ENCODE results near the gene BPTF. TPM values are rescaled to one million over a fixed set of nuclear protein-coding genes. Genes with fewer than 3 reads are reported as not detected.
"Not testable (repeated sequence)": the region's sequence is repeated elsewhere in the genome, so short reads cannot be mapped to it uniquely, and the experiment has no call there.

The BPTF gene
- total and polyA plus RNA-seq, 2 donors, result 22.5 to 187 TPM

GRCh38 chr17:67980883-67981282 is 155.6 kb downstream of the BPTF start:
- not testable (repeated sequence) for H3K27ac ChIP-seq (ENCODE audit: low read depth); DNase-seq (ENCODE audit: extremely low spot score); H3K4me1 ChIP-seq (ENCODE audit: insufficient read depth); H3K36me3 ChIP-seq (ENCODE audit: insufficient read depth); H3K4me3 ChIP-seq (ENCODE audit: low read depth, low read length)
- WGBS, result 65% methylated on average over 3 of the region's 3 CpGs

DNA sequence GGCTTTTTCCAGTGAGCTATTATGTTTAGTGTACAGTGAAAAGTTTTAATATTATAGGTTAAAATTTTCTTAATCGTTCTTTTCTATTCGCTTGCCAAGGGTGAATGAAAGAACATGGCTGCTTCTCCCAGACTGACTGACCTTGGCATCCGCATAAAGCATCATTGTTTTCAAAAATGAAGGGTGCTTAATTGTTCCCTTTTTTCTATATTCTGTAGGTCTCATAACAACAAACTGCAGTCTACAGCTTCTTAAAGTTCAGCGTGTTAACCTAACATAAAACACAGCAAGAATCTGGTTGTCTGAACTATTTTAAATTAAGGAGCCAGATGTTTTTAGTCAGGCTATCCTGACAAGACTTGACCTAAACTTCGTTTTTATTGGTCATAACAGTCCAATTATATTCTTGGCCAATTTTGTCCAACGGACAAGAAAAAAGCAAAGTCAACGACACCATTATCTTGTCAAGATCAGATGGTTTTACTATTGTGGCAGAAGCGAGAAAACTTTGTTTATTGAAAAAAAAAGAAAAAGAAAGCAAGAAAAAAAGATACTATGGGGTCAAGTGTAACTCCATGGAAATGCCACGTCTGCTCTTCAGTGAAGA is 156.8 kb downstream of the BPTF start:
- peak; percentile 57 for DNase-seq (ENCODE audit: extremely low spot score)
- no peaks in the 10 kb centered on the region for H3K4me1 ChIP-seq (ENCODE audit: insufficient read depth)
- H3K27ac ChIP-seq (ENCODE audit: low read depth), result no peak overlapping the region
- no peak overlapping the region for H3K4me3 ChIP-seq (ENCODE audit: low read depth, low read length)
- H3K36me3 ChIP-seq (ENCODE audit: insufficient read depth), result peaks cover 2% of the 10 kb centered on the region
- WGBS, result 42% methylated on average over 9 of the region's 9 CpGs

- Histone ChIP-seq H3K4me3 (ENCODE audit: low read depth, low read length) (no peak overlapping the region), H3K36me3 (ENCODE audit: insufficient read depth) (peaks cover 2% of the 10 kb centered on the region), H3K27ac (ENCODE audit: low read depth) (no peak overlapping the region), H3K4me1 (ENCODE audit: insufficient read depth) (no peaks in the 10 kb centered on the region)
- no peak for DNase-seq (ENCODE audit: extremely low spot score)
- 67% methylated on average over 8 of the region's 8 CpGs for WGBS
Measured at GRCh38 chr17:67982686-67983382, 157.5 kb downstream of the BPTF start.

DNA sequence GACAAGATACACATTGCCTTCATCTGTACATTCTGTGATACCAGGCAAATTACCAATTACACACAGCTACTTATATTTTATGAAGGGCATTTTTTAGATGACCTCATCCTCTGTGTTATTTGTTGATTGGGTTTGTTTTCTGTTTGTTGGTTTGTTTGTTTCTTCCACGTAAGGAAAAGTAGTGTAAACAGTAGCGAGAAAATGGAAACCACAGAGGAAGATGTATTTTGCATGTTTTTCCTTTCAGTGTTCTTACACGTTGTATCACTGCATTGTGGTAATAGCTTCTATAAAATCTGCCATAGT is 158.0 kb downstream of the BPTF start:
- DNase-seq (ENCODE audit: extremely low spot score), result no peak
- Histone ChIP-seq H3K4me1 (ENCODE audit: insufficient read depth) (no peaks in the 10 kb centered on the region), H3K36me3 (ENCODE audit: insufficient read depth) (peaks cover 2% of the 10 kb centered on the region), H3K27ac (ENCODE audit: low read depth) (no peak overlapping the region), H3K4me3 (ENCODE audit: low read depth, low read length) (no peak overlapping the region)
- WGBS, result 79% methylated on average over 3 of the region's 3 CpGs

DNA sequence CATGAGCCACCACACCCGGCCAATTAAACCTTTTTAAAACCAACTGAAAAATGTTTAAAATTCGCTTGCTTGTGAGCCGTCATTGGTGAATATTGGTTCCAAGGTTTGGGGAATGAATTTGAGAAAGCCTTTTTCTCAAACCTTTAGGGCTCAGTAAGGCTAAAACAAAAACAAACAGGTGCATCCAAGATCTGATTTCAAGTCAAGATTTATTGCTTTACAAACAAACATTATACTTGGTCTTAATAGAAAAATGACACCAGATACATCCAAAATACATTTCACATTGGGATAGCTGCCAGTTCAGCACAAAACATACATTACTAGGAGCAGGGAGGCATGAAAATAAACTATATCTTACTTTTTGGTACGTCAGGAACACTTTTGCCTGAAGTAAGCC is 165.6 kb downstream of the BPTF start:
- peaks cover 1% of the 10 kb centered on the region for H3K4me1 ChIP-seq (ENCODE audit: insufficient read depth)
- DNase-seq (ENCODE audit: extremely low spot score), result no peak
- WGBS, result 90% methylated on average over 4 of the region's 4 CpGs
- no peak overlapping the region for H3K27ac ChIP-seq (ENCODE audit: low read depth)
- H3K4me3 ChIP-seq (ENCODE audit: low read depth, low read length), result no peak overlapping the region
- H3K36me3 ChIP-seq (ENCODE audit: insufficient read depth), result no peaks in the 10 kb centered on the region

DNA sequence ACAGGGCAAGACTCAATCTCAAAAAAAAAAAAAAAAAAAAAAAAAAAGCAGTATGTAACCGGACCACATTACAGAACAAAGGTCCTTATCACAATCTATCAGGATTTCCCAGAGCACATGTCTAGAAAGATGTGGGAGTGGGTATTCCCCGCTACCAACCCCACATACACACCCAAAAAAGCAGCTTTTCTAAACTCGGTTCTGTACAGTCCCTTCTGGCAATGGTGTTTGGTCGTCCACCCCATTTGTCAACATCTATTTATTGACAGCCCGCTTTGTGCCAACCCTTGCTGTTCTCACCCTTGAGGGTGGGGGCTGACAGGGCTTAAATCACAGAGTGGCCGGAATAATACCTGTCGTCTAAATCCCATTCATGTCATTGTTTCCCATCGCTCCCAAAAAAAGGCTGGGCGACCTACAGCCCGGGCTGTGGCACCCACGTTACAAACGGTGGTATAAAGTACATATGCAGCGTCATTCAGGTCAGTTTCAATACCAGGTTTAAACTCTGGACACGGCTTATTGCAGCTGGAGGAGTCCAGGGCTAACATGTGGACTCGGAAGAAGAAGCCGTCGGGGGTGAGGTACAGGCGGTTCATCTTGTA is 167.3 kb downstream of the BPTF start:
- no peak for DNase-seq (ENCODE audit: extremely low spot score)
- H3K4me1 ChIP-seq (ENCODE audit: insufficient read depth), result peaks cover 1% of the 10 kb centered on the region
- H3K36me3 ChIP-seq (ENCODE audit: insufficient read depth), result no peaks in the 10 kb centered on the region
- peak overlapping the region; percentile 66 for H3K4me3 ChIP-seq (ENCODE audit: low read depth, low read length)
- WGBS, result 8% methylated on average over 18 of the region's 18 CpGs
- peak overlapping the region; percentile 84 for H3K27ac ChIP-seq (ENCODE audit: low read depth)

DNA sequence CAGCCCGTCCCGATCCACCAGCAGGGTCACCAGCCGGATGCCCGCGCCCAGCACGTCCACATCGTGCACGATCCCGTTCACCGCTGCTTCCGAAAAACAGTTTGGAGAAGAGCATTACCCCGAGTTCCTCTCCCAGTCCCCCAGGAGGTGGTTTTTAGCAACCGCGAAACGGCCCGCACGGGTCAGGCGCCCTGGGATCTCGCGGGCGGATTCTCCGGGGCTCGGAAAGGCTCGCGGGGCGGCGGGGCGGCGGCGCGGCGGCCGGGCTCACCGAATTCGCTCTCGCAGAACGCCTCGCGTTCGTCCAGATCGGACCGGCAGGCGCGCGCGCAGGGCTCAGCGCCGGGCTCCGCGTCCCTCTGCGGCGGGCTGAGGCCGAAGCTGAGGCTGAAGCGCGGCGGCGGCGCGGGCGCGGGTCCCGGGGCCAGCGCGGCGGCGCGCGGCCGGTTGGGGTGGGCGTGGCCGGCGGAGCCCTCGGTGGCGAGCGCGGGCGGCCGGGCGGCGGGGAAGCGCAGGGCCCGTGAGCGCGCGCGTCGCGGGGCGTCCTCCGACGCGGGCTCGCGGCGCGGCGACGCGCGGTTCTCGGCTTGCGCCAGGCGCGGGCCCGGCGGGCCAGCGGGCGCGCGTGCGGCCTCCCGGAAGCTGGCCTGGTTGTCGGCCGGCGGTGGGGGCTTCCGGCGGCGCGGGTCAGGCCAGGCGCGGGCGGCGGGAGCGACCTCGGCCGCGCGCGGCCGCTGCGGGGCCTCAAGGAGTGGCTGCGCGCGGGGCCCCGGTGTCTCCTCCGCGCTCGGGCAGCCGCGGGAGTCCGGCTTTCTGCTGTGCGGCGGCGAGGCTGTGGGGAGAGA is 168.1 kb downstream of the BPTF start:
- WGBS, result under 1% methylated on average over 144 of the region's 144 CpGs
- Histone ChIP-seq H3K4me1 (ENCODE audit: insufficient read depth) (peaks cover 1% of the 10 kb centered on the region), H3K36me3 (ENCODE audit: insufficient read depth) (no peaks in the 10 kb centered on the region), H3K27ac (ENCODE audit: low read depth) (peak overlapping the region; percentile 98), H3K4me3 (ENCODE audit: low read depth, low read length) (peak overlapping the region; percentile 66)
- DNase-seq (ENCODE audit: extremely low spot score), result peak; percentile 35

DNA sequence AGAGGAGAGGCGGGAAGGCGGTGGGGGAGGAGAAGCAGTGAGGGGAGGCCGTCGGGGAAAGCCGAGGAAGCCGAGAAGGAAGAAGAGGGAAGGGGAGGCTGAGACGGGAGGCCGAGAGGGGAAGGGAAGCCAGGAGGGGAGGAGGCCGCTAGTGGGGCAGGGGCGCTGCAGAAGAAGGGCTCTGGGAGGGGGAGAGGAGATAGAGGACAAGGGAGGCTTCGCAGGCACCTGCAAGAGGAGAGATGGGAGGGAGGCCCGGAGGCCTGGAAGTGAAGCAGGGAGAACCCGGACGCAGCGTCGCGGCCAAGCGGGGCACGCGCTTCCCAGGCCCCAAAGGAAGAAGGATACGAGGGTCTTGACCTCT is 168.7 kb downstream of the BPTF start:
- 3% methylated on average over 21 of the region's 21 CpGs for WGBS
- H3K4me3 ChIP-seq (ENCODE audit: low read depth, low read length), result peak overlapping the region; percentile 66
- peak overlapping the region; percentile 98 for H3K27ac ChIP-seq (ENCODE audit: low read depth)
- H3K36me3 ChIP-seq (ENCODE audit: insufficient read depth), result no peaks in the 10 kb centered on the region
- peaks cover 1% of the 10 kb centered on the region for H3K4me1 ChIP-seq (ENCODE audit: insufficient read depth)
- DNase-seq (ENCODE audit: extremely low spot score), result no peak

DNA sequence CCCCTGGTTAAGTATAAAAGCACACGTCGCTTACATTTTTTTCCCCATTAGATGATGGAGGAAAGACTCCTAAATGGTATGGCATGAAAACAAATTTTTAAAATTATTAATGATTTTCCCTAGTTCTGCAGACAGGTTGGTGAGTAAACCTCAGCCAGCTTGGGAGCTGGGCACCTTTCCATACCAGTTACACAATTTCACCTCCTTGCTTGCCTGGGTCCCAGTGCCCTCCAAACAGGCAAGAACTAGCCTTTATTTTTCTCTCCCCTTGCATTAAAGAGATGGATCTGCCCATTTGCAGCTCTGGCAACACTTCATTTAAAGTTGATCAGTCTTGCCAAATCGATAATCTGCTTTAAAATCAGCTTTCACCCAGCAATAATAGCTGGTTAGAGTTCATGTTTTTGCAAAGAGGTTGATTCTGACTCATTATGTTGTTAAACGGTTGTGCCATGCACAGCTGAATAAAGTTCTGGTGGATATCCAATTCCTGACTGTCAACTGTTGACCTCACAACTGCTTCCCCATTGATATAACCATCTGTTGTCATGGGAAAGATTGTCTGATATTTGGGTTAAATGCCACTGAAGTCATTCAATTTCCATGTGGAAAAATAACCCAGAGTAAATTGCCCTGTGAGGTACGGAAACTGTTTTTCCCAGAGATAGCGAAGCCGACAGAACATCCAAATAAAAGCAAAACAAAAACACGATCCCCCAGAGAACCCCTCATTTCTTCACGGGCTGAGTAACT is 169.7 kb downstream of the BPTF start:
- DNase-seq (ENCODE audit: extremely low spot score), result peak; percentile 20
- Histone ChIP-seq H3K36me3 (ENCODE audit: insufficient read depth) (no peaks in the 10 kb centered on the region), H3K4me3 (ENCODE audit: low read depth, low read length) (peak overlapping the region; percentile 58), H3K4me1 (ENCODE audit: insufficient read depth) (peaks cover 1% of the 10 kb centered on the region), H3K27ac (ENCODE audit: low read depth) (no peak overlapping the region)
- WGBS, result 18% methylated on average over 9 of the region's 9 CpGs

DNA sequence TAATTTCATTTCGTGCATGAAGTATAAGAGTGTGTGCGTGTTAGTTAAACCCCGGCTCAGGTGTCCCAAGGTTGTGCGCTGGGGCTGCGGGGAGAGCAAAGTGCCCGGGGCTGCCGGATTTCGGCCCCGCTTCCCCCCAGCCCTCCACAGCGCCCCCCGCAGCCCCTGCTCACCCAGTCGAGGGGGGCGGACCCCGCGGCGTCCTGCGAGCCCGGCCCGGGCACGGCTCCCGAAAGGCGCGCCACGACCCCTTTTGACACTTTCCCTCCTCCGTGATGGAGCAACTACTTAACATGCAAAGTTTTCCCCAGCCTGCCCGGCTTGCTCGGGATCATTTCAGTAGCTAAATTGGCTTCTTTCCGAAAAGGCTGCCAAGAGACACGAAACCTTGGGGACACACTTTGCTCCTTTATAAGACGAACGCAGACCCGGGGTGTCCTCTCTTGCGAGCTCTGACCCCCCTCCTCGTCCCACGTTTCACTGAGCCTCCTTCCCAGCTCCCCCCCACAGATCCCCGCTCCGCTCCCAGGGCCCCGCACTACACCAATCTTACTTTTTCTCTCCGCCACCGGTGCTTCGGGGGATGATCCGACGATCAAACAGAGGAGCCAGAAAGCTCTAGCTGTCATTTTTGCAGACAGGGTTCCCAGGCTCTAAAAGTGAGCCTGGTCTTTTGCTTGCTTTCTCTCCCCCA is 170.4 kb downstream of the BPTF start:
- under 1% methylated on average over 43 of the region's 43 CpGs for WGBS
- Histone ChIP-seq H3K27ac (ENCODE audit: low read depth) (no peak overlapping the region), H3K4me1 (ENCODE audit: insufficient read depth) (peaks cover 1% of the 10 kb centered on the region), H3K4me3 (ENCODE audit: low read depth, low read length) (peak overlapping the region; percentile 58), H3K36me3 (ENCODE audit: insufficient read depth) (no peaks in the 10 kb centered on the region)
- DNase-seq (ENCODE audit: extremely low spot score), result no peak

DNA sequence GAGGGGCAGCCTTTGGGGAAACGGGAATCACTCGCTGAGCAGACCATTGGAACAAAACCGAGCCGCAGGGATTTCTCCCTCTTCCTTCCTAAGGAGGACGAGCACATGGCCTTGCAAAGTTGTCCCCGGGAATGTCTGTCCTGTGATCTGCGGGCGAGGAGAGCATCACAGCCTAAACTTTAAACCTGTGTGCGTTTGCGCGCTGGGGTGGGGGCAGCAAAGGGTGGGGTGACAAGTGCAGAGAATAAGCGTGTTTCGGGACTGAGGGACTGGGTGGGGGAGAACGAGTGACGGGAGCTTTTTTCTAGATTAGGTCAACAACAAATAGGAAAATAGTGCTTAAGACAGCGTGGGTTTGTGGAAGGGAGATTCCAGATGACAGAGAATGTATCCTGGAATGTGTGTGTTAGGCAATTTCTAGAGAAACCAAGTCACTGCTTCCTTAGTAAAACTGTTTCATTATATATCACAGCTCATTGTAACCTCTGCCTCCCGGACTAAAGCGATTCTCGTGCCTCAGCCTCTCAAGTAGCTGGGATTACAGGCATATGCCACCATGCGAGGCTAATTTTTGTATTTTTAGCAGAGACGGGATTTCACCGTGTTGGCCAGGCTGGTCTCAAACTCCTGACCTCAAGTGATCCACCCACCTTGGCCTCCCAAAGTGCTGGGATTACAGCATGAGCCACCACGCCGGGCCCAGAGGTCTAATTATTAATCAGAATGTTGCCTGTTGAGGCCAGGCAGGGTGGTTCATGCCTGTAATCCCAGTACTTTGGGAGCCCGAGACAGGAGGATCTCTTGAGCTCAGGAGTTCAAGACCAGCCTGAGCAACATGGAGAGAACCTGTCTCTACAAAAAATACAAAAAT is 171.2 kb downstream of the BPTF start, which contains the start of gene C17orf58:
TSS of gene C17orf58 (minus strand) at position 169 of the 871 bp plus-strand sequence. CDS start 271 bp downstream, outside the sequence.
- not testable (repeated sequence) for DNase-seq (ENCODE audit: extremely low spot score); H3K4me1 ChIP-seq (ENCODE audit: insufficient read depth); H3K36me3 ChIP-seq (ENCODE audit: insufficient read depth); H3K27ac ChIP-seq (ENCODE audit: low read depth)
- H3K4me3 ChIP-seq (ENCODE audit: low read depth, low read length), result peak within 1 kb of the TSS; percentile 58
- 32% methylated on average over 25 of the region's 25 CpGs for WGBS

DNA sequence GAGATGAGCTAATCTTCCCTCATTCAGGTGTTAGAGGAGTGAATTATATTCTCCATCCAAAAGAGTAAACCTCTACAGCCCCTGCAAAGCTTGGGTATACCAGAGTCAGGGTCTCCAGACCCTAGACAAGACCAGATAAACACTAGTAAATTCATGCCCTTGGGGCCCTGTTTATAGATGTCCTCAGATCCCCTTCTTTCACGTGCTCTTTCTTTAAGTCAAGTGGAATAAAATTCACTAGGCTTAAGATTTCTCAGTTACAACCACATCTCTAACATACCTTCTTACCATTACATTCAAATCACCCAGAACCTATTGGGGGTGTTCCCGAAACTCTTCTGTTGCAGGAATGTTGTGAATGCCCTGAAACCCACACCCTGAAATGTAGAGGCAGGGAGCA is 173.2 kb downstream of the BPTF start:
- Histone ChIP-seq H3K4me3 (ENCODE audit: low read depth, low read length) (no peak overlapping the region), H3K4me1 (ENCODE audit: insufficient read depth) (peaks cover 1% of the 10 kb centered on the region), H3K27ac (ENCODE audit: low read depth) (no peak overlapping the region), H3K36me3 (ENCODE audit: insufficient read depth) (no peaks in the 10 kb centered on the region)
- 82% methylated on average over 2 of the region's 2 CpGs for WGBS
- DNase-seq (ENCODE audit: extremely low spot score), result no peak

All from urinary bladder (tissue), 4 donors.